T47D (cell line): ENCODE results near the gene HNRNPLL.

ENCODE experiments used
- DNase-seq, 2 experiments: peaks; one replicate each; pipeline versions ENCODE4 v3.0.0 to v3.0.0-alpha.2; 2011 to 2012; ENCODE audit warnings: low read depth in 1 of 2, low spot score in 1 of 2
- JUND ChIP-seq: IDR thresholded peaks from 2 replicates; pipeline ENCODE4 v1.6.1; 2012; ENCODE audit warnings: low read depth
- in situ Hi-C: cut with HindIII; loops from 2 replicates; pipeline ENCODE4 v1.10.0; 2016; ENCODE audit warnings: low sequenced_read_pairs, low pct_unique_long_range_greater_than_20kb

The HNRNPLL gene

GRCh38 chr2:38632980-38633379, 30.3 kb upstream of the HNRNPLL start:
- no peak for DNase-seq
- in situ Hi-C loops, result no loop called here
- TF ChIP-seq JUND, result no peak

DNA sequence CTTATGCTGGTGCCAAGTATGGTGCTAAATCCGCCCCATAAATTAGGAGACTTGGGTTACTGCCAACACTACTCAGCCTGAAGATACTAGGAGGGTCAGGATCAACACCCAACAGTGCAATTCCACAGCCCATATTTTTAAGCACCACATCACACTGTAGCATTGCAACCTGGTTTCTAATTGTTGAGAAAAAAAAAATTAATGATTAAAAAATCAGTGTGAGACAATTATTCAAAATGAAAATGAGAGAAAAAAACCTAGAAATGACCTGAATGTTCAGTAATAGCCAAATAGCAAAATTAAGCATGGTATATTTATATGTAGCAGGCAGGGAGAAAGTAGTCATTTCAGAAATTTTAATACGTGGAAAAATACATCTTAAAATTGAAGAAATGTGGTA, 29.2 kb upstream of the HNRNPLL start:
- TF ChIP-seq JUND, result no peak
- in situ Hi-C loops, result no loop called here
- no peak for DNase-seq

DNA sequence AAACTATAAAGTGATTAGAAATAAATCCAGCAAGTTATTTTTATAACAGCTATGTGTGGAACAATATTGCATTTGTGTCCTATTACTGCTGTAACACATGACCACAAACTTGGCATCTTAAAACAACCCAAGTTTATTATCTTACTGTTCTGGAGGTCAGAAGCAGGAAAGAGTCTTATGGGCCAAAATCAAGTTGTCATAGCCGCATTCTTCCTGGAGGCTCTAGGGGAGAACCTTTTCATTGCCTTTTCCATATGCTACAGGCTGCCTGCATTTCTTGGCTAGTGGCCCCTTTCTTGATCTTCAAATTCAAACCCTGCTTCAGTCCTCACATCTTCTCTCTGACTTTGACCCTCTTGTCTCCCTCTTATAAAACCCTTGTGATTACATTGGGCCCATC, 27.0 kb upstream of the HNRNPLL start:
- TF ChIP-seq JUND, result no peak
- in situ Hi-C loops, result no loop called here
- no peak for DNase-seq

- TF ChIP-seq JUND, result no peak
- in situ Hi-C loops, result no loop called here
Measured at GRCh38 chr2:38627391-38627790, 24.7 kb upstream of the HNRNPLL start.

GRCh38 chr2:38626326-38627035, 23.8 kb upstream of the HNRNPLL start:
- TF ChIP-seq JUND, result no peak
- in situ Hi-C loops, result no loop called here
- no peak for DNase-seq

More at GRCh38 chr2:38627391-38627790, 24.7 kb upstream of the HNRNPLL start:
- no peak for DNase-seq

DNA sequence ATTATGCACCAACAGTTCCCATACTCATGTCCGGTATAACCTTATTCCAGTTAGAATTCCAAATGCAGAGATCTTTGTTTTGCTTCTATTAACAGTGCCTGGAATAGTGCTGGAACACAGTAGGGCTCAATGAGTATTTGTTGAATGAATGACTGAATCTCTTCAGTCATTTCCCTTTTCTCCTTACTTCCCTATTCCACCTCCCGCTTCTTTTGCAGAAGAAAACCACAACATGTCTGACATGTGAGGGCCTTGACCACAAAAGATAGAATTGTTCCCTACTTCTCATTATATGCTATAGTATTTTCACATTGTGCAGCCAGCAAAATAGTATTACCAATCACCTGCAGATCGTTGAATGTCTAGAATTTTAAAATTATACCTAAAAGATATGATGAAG, 19.5 kb upstream of the HNRNPLL start:
- no peak for DNase-seq
- in situ Hi-C loops, result no loop called here
- TF ChIP-seq JUND, result no peak

- TF ChIP-seq JUND, result no peak
- no peak for DNase-seq
- in situ Hi-C loops, result no loop called here
Measured at GRCh38 chr2:38621018-38621417, 18.3 kb upstream of the HNRNPLL start.

GRCh38 chr2:38620282-38620977, 17.7 kb upstream of the HNRNPLL start:
- DNase-seq, result no peak

DNA sequence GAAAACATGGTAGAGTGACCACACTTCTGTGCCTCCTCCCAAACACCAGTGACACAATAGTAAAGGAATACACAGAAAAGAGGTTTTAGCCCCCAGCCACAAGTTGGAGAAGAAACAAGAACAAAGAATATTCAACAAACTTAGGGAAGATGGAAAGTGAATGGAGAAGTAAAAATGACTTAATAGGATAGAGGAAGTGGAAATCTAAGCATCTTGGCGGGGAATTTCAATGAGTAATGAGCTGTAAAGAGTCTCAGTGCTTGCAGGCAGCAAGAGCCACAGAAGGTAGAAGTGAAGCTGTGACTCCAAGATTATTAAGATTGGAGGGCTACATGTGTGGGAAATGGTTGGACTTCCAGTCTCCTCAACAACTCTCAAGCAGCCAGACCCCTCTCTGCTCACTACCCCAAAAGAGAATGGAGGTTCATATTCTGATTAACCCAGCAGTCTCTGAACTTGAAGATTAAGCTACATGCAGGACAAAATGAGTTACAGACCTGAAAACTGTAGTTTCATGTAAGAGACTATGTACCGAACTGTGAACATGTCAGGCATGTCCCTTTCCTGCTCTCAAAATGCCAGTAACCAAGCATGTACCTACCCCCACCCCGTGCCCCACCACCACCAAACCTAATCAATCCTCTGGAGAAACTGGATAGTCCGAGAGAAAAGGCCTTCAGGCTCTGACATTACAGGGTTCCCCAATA, 16.9 kb upstream of the HNRNPLL start:
- TF ChIP-seq JUND, result no peak
- DNase-seq, result no peak
- in situ Hi-C loops, result no loop called here

More at GRCh38 chr2:38620282-38620977, 17.7 kb upstream of the HNRNPLL start:
- in situ Hi-C loops, result no loop called here
- TF ChIP-seq JUND, result no peak

DNA sequence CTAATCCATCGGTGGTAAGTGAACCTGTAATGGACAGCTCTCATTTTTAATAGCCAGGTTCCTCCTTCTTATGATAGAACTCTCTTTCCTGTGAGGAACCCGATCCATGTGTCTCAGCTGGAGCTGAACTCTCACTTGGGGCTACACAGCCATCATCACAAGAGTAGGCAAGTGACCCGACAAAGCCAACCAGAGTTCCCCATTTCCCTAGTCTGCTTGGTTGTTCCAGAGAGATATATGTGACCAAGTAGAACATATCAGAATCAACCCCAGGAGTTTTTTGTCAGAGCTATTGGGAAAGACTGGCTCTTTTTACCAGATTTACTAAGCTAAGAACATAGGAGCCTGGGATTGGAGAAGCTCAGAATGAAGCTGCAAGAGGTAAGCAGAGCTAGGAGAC, 14.6 kb upstream of the HNRNPLL start:
- no peak for TF ChIP-seq JUND
- no peak for DNase-seq
- in situ Hi-C loops, result no loop called here

GRCh38 chr2:38615237-38615636, 12.5 kb upstream of the HNRNPLL start:
- TF ChIP-seq JUND, result no peak
- DNase-seq, result no peak
- in situ Hi-C loops, result no loop called here

- no peak for TF ChIP-seq JUND
- DNase-seq, result no peak
- in situ Hi-C loops, result no loop called here
Measured at GRCh38 chr2:38613849-38614213, 11.1 kb upstream of the HNRNPLL start.
